K562 (cell line): Measurements from ENCODE around the gene TPD52L1. TPM values are rescaled to one million over a fixed set of nuclear protein-coding genes. Genes with fewer than 3 reads are reported as not detected.

Experiments used
- FOXA3 ChIP-seq, 2 experiments: fragments of 450-650 bp in 1 of 2; sonication (generic) in 1 of 2; formaldehyde crosslinking; IDR thresholded peaks in 1 of 2; conservative IDR thresholded peaks in 1 of 2; 2 replicates each; pipeline versions ENCODE4 v1.4.0 to v1.8.0; 2020 to 2022; ENCODE audit warnings: mild to moderate bottlenecking in 2 of 2, missing genetic modification reagents in 1 of 2
- FOXJ3 ChIP-seq: sonication (generic); formaldehyde crosslinking; IDR thresholded peaks from 2 replicates; pipeline ENCODE4 v1.4.0; 2020; ENCODE audit warnings: mild to moderate bottlenecking, missing genetic modification reagents
- GABPB1 ChIP-seq: sonication (generic); formaldehyde crosslinking; IDR thresholded peaks from 2 replicates; pipeline ENCODE4 v1.8.0; 2022; ENCODE audit warnings: mild to moderate bottlenecking, missing genetic modification reagents
- KLF6 ChIP-seq: fragments of 250-450 bp; sonication (Bioruptor Pico); IDR thresholded peaks from 2 replicates; pipeline ENCODE4 v1.4.0; 2020; ENCODE audit warnings: mild to moderate bottlenecking, moderate library complexity, borderline replicate concordance
- NFIC ChIP-seq: fragments of 450-650 bp; IDR thresholded peaks from 2 replicates; pipeline ENCODE4 v1.6.1; 2017; ENCODE audit warnings: mild to moderate bottlenecking, inconsistent platforms
- PHF8 ChIP-seq: fragments of 200-600 bp; sonication (generic); IDR thresholded peaks from 2 replicates; pipeline ENCODE4 v1.6.1; 2012; ENCODE audit warnings: mixed run types, mild to moderate bottlenecking, inconsistent platforms, low read length, moderate library complexity, borderline replicate concordance
- SAFB ChIP-seq: fragments of 200-400 bp; formaldehyde crosslinking; IDR thresholded peaks from 2 replicates; pipeline ENCODE4 v1.6.1; 2017; ENCODE audit warnings: low read depth, low read length, borderline replicate concordance
- SMARCB1 ChIP-seq: IDR thresholded peaks from 2 replicates; pipeline ENCODE4 v1.6.1; 2011; ENCODE audit warnings: improper control_type of control experiment, low read depth; ENCODE audit not compliant: insufficient read length
- ZNF133 ChIP-seq: fragments of 250-450 bp; sonication (Bioruptor Pico); IDR thresholded peaks from 2 replicates; pipeline ENCODE4 v1.4.0; 2020; ENCODE audit warnings: mild to moderate bottlenecking
- ZNF146 ChIP-seq: IDR thresholded peaks from one replicate; pipeline ENCODE4 v1.6.1; 2018; ENCODE audit warnings: missing compliant biosample characterization; ENCODE audit not compliant: unreplicated experiment
- ZNF184 ChIP-seq: sonication (generic); formaldehyde crosslinking; IDR thresholded peaks from 2 replicates; pipeline ENCODE4 v1.5.0; 2020; ENCODE audit warnings: missing genetic modification reagents
- ZNF655 ChIP-seq: fragments of 250-450 bp; sonication (Bioruptor Pico); IDR thresholded peaks from 2 replicates; pipeline ENCODE4 v1.5.0; 2021
- ZNF668 ChIP-seq: fragments of 250-450 bp; sonication (Bioruptor Pico); IDR thresholded peaks from 2 replicates; pipeline ENCODE4 v1.8.0; 2022; ENCODE audit warnings: mild to moderate bottlenecking, inconsistent platforms
- polyA plus RNA-seq, 8 experiments: library from polyadenylated mRNA; depleted of rRNA in 4 of 8; stranded (reverse) in 5 of 8; unstranded in 3 of 8; fragments of >200 nt; fragmentation: Nextera tagmentation in 2 of 8; fragmentation: Illumina TruSeq in 1 of 8; extraction: Ambion mirVana in 2 of 8; extraction: Trizol in 1 of 8; gene quantifications; 2 replicates each; pipeline versions ENCODE4 v1.2.1 to v1.2.3, GENCODE V29; 2011 to 2014; ENCODE audit warnings: inconsistent platforms in 1 of 8, missing spikeins in 1 of 8
- total RNA-seq, 7 experiments: library from RNA; depleted of rRNA in 6 of 7; stranded (reverse); fragments of >200 nt in 6 of 7; fragmentation: Illumina TruSeq in 2 of 7; extraction: Trizol in 2 of 7; gene quantifications; 2 replicates each; pipeline versions ENCODE4 v1.2.1 to v1.2.3, GENCODE V29; 2011 to 2021; ENCODE audit warnings: low replicate concordance in 1 of 7
- TF ChIP-seq, protein P1 (sequence below): fragments of 450-650 bp; formaldehyde crosslinking; IDR thresholded peaks from 2 replicates; pipeline ENCODE4 v1.4.0; 2020; ENCODE audit warnings: mild to moderate bottlenecking, moderate library complexity
- TF ChIP-seq, protein P2 (sequence below): sonication (generic); formaldehyde crosslinking; IDR thresholded peaks from 2 replicates; pipeline ENCODE4 v1.8.0; 2022; ENCODE audit warnings: missing genetic modification reagents, mild to moderate bottlenecking, borderline replicate concordance
- TF ChIP-seq, protein P3 (sequence below): sonication (generic); formaldehyde crosslinking; IDR thresholded peaks from 2 replicates; pipeline ENCODE4 v1.8.0; 2022; ENCODE audit warnings: mild to moderate bottlenecking, missing genetic modification reagents
- TF ChIP-seq, protein P4 (sequence below): IDR thresholded peaks from 2 replicates; pipeline ENCODE4 v1.6.1; 2011; ENCODE audit not compliant: insufficient read length; ENCODE audit errors: extremely low read depth
- TF ChIP-seq, protein P5 (sequence below): sonication (generic); formaldehyde crosslinking; IDR thresholded peaks from 2 replicates; pipeline ENCODE4 v1.8.1; 2023; ENCODE audit warnings: mild to moderate bottlenecking, missing genetic modification reagents, moderate library complexity

TPD52L1 gene
- total and polyA plus RNA-seq, 9 of the 15 experiments (the other 6 are each of a cell fraction or from before 2014, with no cell fraction given), result 12.9 to 149 (median 75.7) TPM

- TF ChIP-seq ZNF655 (CRISPR knock-in tag), result no peak
- TF ChIP-seq GABPB1 (CRISPR knock-in tag), result peak; percentile 75
- TF ChIP-seq FOXA3 (CRISPR knock-in tag; conservative IDR thresholded peaks at IDR 0.05 in 1 of 2, IDR thresholded peaks at IDR 0.05 in 1 of 2), result no peak
- TF ChIP-seq, protein P1, sequence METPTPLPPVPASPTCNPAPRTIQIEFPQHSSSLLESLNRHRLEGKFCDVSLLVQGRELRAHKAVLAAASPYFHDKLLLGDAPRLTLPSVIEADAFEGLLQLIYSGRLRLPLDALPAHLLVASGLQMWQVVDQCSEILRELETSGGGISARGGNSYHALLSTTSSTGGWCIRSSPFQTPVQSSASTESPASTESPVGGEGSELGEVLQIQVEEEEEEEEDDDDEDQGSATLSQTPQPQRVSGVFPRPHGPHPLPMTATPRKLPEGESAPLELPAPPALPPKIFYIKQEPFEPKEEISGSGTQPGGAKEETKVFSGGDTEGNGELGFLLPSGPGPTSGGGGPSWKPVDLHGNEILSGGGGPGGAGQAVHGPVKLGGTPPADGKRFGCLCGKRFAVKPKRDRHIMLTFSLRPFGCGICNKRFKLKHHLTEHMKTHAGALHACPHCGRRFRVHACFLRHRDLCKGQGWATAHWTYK (CRISPR knock-in tag), result peak; percentile 65; the same call in 1 of the 2 replicates
- peak; percentile 48 for TF ChIP-seq NFIC
- TF ChIP-seq SMARCB1, result no peak
- TF ChIP-seq, protein P2, sequence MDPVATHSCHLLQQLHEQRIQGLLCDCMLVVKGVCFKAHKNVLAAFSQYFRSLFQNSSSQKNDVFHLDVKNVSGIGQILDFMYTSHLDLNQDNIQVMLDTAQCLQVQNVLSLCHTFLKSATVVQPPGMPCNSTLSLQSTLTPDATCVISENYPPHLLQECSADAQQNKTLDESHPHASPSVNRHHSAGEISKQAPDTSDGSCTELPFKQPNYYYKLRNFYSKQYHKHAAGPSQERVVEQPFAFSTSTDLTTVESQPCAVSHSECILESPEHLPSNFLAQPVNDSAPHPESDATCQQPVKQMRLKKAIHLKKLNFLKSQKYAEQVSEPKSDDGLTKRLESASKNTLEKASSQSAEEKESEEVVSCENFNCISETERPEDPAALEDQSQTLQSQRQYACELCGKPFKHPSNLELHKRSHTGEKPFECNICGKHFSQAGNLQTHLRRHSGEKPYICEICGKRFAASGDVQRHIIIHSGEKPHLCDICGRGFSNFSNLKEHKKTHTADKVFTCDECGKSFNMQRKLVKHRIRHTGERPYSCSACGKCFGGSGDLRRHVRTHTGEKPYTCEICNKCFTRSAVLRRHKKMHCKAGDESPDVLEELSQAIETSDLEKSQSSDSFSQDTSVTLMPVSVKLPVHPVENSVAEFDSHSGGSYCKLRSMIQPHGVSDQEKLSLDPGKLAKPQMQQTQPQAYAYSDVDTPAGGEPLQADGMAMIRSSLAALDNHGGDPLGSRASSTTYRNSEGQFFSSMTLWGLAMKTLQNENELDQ, result no peak
- TF ChIP-seq, protein P3, sequence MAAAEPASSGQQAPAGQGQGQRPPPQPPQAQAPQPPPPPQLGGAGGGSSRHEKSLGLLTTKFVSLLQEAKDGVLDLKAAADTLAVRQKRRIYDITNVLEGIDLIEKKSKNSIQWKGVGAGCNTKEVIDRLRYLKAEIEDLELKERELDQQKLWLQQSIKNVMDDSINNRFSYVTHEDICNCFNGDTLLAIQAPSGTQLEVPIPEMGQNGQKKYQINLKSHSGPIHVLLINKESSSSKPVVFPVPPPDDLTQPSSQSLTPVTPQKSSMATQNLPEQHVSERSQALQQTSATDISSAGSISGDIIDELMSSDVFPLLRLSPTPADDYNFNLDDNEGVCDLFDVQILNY (CRISPR knock-in tag), result no peak
- TF ChIP-seq ZNF184 (CRISPR knock-in tag), result no peak
- TF ChIP-seq ZNF668 (CRISPR knock-in tag), result no peak
- no peak for TF ChIP-seq FOXJ3
- TF ChIP-seq ZNF133, result 0 out of 2 replicates have a peak, but pooled peaks have one; percentile 34
- TF ChIP-seq KLF6 (CRISPR knock-in tag), result no peak
- TF ChIP-seq, protein P4, sequence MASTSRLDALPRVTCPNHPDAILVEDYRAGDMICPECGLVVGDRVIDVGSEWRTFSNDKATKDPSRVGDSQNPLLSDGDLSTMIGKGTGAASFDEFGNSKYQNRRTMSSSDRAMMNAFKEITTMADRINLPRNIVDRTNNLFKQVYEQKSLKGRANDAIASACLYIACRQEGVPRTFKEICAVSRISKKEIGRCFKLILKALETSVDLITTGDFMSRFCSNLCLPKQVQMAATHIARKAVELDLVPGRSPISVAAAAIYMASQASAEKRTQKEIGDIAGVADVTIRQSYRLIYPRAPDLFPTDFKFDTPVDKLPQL, result no peak
- TF ChIP-seq, protein P5, sequence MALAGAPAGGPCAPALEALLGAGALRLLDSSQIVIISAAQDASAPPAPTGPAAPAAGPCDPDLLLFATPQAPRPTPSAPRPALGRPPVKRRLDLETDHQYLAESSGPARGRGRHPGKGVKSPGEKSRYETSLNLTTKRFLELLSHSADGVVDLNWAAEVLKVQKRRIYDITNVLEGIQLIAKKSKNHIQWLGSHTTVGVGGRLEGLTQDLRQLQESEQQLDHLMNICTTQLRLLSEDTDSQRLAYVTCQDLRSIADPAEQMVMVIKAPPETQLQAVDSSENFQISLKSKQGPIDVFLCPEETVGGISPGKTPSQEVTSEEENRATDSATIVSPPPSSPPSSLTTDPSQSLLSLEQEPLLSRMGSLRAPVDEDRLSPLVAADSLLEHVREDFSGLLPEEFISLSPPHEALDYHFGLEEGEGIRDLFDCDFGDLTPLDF (CRISPR knock-in tag), result 0 out of 2 replicates have a peak, but pooled peaks have one; percentile 33
- TF ChIP-seq SAFB, result peak; percentile 90
- no peak for TF ChIP-seq ZNF146 (CRISPR knock-in tag)
- peak; percentile 72; the same call in 1 of the 2 replicates for TF ChIP-seq PHF8
Measured at GRCh38 chr6:125153391-125154117, at the start of gene TPD52L1 (continued).
